Thymus (tissue), 11 donors: ENCODE results near the gene OTOF. TPM values are rescaled to one million over a fixed set of nuclear protein-coding genes. Genes with fewer than 3 reads are reported as not detected.
"Not testable (repeated sequence)": the region's sequence is repeated elsewhere in the genome, so short reads cannot be mapped to it uniquely, and the experiment has no call there.

Source experiments
- DNase-seq, 9 donors: peaks; one replicate each; pipeline ENCODE4 v3.0.0-alpha.2; 2013; ENCODE audit warnings: low spot score in 9 of 9, low read depth in 6 of 9, missing footprints in 1 of 9
- H3K27ac ChIP-seq, 2 donors: one replicate each; pipeline ENCODE4 v1.5.1; 2013; ENCODE audit warnings: control low read depth in 1 of 2, low read depth in 1 of 2, low read length in 1 of 2, mild to moderate bottlenecking in 1 of 2, moderate library complexity in 1 of 2
- H3K27me3 ChIP-seq, 2 donors: one replicate each; pipeline ENCODE4 v1.5.1; 2013; ENCODE audit warnings: low read length in 1 of 2; ENCODE audit not compliant: control insufficient read depth in 2 of 2, insufficient read depth in 1 of 2
- H3K36me3 ChIP-seq, 2 donors: one replicate each; pipeline ENCODE4 v1.5.1; 2013; ENCODE audit warnings: low read length in 1 of 2, mild to moderate bottlenecking in 1 of 2, moderate library complexity in 1 of 2; ENCODE audit not compliant: control insufficient read depth in 2 of 2, insufficient read depth in 2 of 2
- H3K4me1 ChIP-seq, 2 donors: one replicate each; pipeline ENCODE4 v1.5.1; 2013; ENCODE audit warnings: low read length in 2 of 2; ENCODE audit not compliant: control insufficient read depth in 2 of 2, insufficient read depth in 2 of 2
- H3K4me3 ChIP-seq, 2 donors: one replicate each; pipeline ENCODE4 v1.5.1; 2013; ENCODE audit warnings: low read length in 2 of 2, control low read depth in 1 of 2, mild to moderate bottlenecking in 1 of 2
- H3K9me3 ChIP-seq, 2 donors: one replicate each; pipeline ENCODE4 v1.5.1; 2013; ENCODE audit warnings: low read length in 1 of 2, mild to moderate bottlenecking in 1 of 2; ENCODE audit not compliant: control insufficient read depth in 2 of 2, insufficient read depth in 1 of 2
- WGBS: extraction: QIAGEN DNeasy Blood & Tissue Kit; methylation state at CpG from one replicate; pipeline ENCODE4 v1.1.7; 2013; 5-methylcytosine and 5-hydroxymethylcytosine counted together
- polyA plus RNA-seq: library from polyadenylated mRNA; stranded (reverse); fragments of 200-250 nt; gene quantifications from one replicate; pipeline ENCODE4 v1.2.3, GENCODE V29; 2013
- total RNA-seq: library from RNA; stranded (reverse); fragments of 120-200 nt; gene quantifications from one replicate; pipeline ENCODE4 v1.2.4, GENCODE V29; 2013
- donor health status: healthy.

OTOF gene
- total and polyA plus RNA-seq, 2 donors, result 0.42 to 0.71 TPM

GRCh38 chr2:26472821-26473655 is 4.9 kb downstream of the OTOF start:
- H3K36me3 ChIP-seq, result no peaks in the 10 kb centered on the region
- peaks cover 0 to 8% of the 10 kb centered on the region in 2 donors for H3K27me3 ChIP-seq
- H3K27ac ChIP-seq, result no peak overlapping the region
- no peak for DNase-seq
- no peak overlapping the region for H3K4me3 ChIP-seq
- H3K4me1 ChIP-seq, result peaks cover 0 to 2% of the 10 kb centered on the region in 2 donors
- peaks cover 3 to 6% of the 10 kb centered on the region in 2 donors for H3K9me3 ChIP-seq
- 97% methylated on average over 34 of the region's 34 CpGs for WGBS

- Histone ChIP-seq H3K9me3 (peaks cover 3 to 6% of the 10 kb centered on the region in 2 donors), H3K27ac (no peak overlapping the region), H3K4me1 (peaks cover 0 to 2% of the 10 kb centered on the region in 2 donors), H3K4me3 (no peak overlapping the region), H3K36me3 (no peaks in the 10 kb centered on the region), H3K27me3 (peaks cover 0 to under 1% of the 10 kb centered on the region in 2 donors)
- WGBS, result 94% methylated on average over 25 of the region's 25 CpGs
- DNase-seq, result no peak
These were observed 5.9 kb downstream of the OTOF start for GRCh38 chr2:26471766-26472706.

- Histone ChIP-seq H3K4me3 (no peak overlapping the region), H3K36me3 (no peaks in the 10 kb centered on the region), H3K9me3 (peaks cover 3 to 6% of the 10 kb centered on the region in 2 donors), H3K27ac (no peak overlapping the region), H3K4me1 (no peaks in the 10 kb centered on the region), H3K27me3 (no peaks in the 10 kb centered on the region)
- DNase-seq, result no peak
- 88% methylated on average over 2 of the region's 2 CpGs for WGBS
These were observed 6.6 kb downstream of the OTOF start for GRCh38 chr2:26471289-26471688.

GRCh38 chr2:26470601-26471260 is 7.2 kb downstream of the OTOF start:
- Histone ChIP-seq H3K27me3 (no peaks in the 10 kb centered on the region), H3K36me3 (no peaks in the 10 kb centered on the region), H3K4me1 (no peaks in the 10 kb centered on the region), H3K27ac (no peak overlapping the region), H3K9me3 (peaks cover 3 to 6% of the 10 kb centered on the region in 2 donors), H3K4me3 (no peak overlapping the region)
- DNase-seq, result no peak
- 98% methylated on average over 9 of the region's 9 CpGs for WGBS

- no peaks in the 10 kb centered on the region for H3K36me3 ChIP-seq
- H3K4me3 ChIP-seq, result no peak overlapping the region
- WGBS, result 97% methylated on average over 7 of the region's 7 CpGs
- H3K4me1 ChIP-seq, result no peaks in the 10 kb centered on the region
- H3K27me3 ChIP-seq, result no peaks in the 10 kb centered on the region
- no peak for DNase-seq
- H3K9me3 ChIP-seq, result peaks cover 3 to 6% of the 10 kb centered on the region in 2 donors
- H3K27ac ChIP-seq, result no peak overlapping the region
These were observed 8.0 kb downstream of the OTOF start for GRCh38 chr2:26469955-26470354.

GRCh38 chr2:26469092-26469710 is 8.7 kb downstream of the OTOF start:
- Histone ChIP-seq H3K36me3 (no peaks in the 10 kb centered on the region), H3K4me1 (no peaks in the 10 kb centered on the region), H3K9me3 (peaks cover 3 to 6% of the 10 kb centered on the region in 2 donors), H3K27me3 (no peaks in the 10 kb centered on the region), H3K4me3 (no peak overlapping the region), H3K27ac (no peak overlapping the region)
- peak in 8 of 9 donors; percentile 21 to 68 (median 36) for DNase-seq
- WGBS, result 22% methylated on average over 5 of the region's 5 CpGs

GRCh38 chr2:26468544-26468943 is 9.4 kb downstream of the OTOF start:
- H3K9me3 ChIP-seq, DNase-seq, H3K36me3 ChIP-seq, H3K4me3 ChIP-seq, H3K4me1 ChIP-seq, H3K27ac ChIP-seq, H3K27me3 ChIP-seq: not testable (repeated sequence)
- WGBS, result 97% methylated on average over 1 of the region's 1 CpG

- Histone ChIP-seq H3K4me1 (no peaks in the 10 kb centered on the region), H3K4me3 (no peak overlapping the region), H3K36me3 (no peaks in the 10 kb centered on the region), H3K27me3 (no peaks in the 10 kb centered on the region), H3K27ac (no peak overlapping the region), H3K9me3 (peaks cover 3 to 6% of the 10 kb centered on the region in 2 donors)
- WGBS, result 96% methylated on average over 22 of the region's 22 CpGs
- no peak for DNase-seq
These were observed 11.1 kb downstream of the OTOF start for GRCh38 chr2:26466662-26467310.
